HG03095 (cell line): ENCODE results near the gene CAMSAP1.

Experiments
- ATAC-seq: cut with Tn5 transposase; IDR thresholded peaks from one replicate; pipeline ENCODE4 v1.9.1; 2021; ENCODE audit warnings: moderate library complexity; ENCODE audit not compliant: unreplicated experiment

Gene CAMSAP1

DNA sequence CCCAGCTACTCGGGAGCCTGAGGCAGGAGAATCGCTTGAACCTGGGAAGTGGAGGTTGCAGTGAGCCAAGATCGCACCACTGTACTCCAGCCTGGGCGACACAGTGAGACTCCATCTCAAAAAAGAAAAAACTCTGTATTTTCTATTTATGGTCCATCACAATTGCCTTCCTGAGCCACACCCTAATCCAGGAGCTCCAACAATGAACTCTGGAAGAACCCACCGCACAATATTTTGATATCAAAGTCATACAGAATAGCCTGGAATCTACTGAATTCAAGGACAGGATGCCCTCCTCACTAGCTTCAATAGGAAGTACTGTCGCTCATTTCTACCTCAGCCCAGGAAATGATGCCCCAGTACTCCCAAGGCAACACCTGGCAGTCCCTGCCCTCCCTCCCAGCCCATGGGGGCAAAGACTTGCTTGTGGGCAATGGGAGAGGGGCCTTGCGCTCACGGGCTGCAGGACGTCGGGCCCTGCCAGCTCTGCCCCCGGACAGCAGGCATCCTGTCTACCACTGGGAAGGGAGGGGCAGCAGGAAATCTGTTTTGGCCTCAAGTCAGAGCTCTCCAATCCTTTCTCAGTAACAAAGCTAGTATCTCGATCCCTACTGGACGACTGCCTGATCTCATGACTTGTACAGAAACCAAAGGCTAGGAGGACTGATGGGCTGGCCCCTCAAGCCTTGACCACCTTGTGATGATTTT lies 34.1 kb upstream of the CAMSAP1 start:
- no peak for ATAC-seq

- ATAC-seq = no peak
Observed at GRCh38 chr9:135939351-135940265, 32.3 kb upstream of the CAMSAP1 start.

- no peak for ATAC-seq
Observed at GRCh38 chr9:135937521-135938489, 30.5 kb upstream of the CAMSAP1 start.

GRCh38 chr9:135933114-135933513 lies 25.8 kb upstream of the CAMSAP1 start:
- ATAC-seq = no peak

DNA sequence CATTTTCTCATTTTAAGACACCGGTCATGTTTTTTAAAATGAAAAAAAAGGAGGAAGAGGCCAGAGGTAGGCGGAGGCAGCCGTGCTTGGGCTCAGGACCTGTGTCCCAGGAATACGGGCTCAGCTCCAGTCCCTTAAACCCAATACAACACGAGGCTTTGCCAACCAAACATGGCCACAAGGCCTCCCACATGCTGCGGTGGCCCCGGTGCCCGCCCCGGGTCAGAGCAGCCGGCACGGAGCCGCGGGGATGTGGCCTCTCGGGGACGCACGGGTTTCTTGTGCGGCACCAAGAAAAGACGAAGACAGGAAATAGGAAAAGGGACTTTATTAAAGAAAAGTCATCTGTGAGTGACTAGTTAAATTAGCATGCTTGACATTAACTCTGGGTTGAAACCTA lies 25.3 kb upstream of the CAMSAP1 start:
- no peak for ATAC-seq

GRCh38 chr9:135931349-135931820 lies 24.0 kb upstream of the CAMSAP1 start:
- ATAC-seq = no peak

GRCh38 chr9:135930446-135931345 lies 23.4 kb upstream of the CAMSAP1 start:
- no peak for ATAC-seq

GRCh38 chr9:135929656-135930445 lies 22.5 kb upstream of the CAMSAP1 start:
- no peak for ATAC-seq

- ATAC-seq = no peak
Observed at GRCh38 chr9:135928731-135929655, 21.6 kb upstream of the CAMSAP1 start.

- no peak for ATAC-seq
Observed at GRCh38 chr9:135928074-135928730, 20.9 kb upstream of the CAMSAP1 start.

GRCh38 chr9:135927195-135928013 lies 20.1 kb upstream of the CAMSAP1 start:
- no peak for ATAC-seq

- ATAC-seq = no peak
Observed at GRCh38 chr9:135926402-135927194, 19.3 kb upstream of the CAMSAP1 start.

DNA sequence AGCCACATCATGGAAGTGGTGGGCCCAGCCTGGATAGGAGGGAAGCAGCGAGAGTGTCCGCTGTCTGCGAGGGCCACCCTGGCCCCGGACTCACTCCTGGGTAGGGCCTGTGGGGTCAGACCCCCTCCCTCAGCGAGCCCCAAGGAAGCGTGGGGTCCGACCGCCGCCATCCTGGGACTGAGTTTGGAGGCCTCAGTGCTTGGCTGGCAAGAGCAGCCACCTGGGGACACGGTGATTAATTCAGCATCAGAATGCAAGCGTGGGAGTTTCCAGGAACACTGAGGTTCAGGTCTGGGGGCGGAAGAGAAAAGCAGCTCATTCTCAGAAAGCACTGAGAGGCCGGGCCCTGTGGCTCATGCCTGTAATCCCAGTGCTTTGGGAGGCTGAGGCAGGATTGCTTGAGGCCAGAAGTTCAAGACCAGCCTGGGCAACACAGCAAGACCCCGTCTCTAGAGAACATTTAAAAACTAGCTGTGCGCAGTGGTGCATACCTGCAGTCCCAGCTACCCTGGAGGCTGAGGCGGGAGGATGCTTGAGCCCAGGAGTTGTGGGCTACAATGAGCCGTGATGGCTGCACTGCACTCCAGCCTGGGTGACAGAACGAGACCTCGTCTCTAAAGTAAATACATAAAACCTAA lies 18.3 kb upstream of the CAMSAP1 start:
- ATAC-seq = no peak

DNA sequence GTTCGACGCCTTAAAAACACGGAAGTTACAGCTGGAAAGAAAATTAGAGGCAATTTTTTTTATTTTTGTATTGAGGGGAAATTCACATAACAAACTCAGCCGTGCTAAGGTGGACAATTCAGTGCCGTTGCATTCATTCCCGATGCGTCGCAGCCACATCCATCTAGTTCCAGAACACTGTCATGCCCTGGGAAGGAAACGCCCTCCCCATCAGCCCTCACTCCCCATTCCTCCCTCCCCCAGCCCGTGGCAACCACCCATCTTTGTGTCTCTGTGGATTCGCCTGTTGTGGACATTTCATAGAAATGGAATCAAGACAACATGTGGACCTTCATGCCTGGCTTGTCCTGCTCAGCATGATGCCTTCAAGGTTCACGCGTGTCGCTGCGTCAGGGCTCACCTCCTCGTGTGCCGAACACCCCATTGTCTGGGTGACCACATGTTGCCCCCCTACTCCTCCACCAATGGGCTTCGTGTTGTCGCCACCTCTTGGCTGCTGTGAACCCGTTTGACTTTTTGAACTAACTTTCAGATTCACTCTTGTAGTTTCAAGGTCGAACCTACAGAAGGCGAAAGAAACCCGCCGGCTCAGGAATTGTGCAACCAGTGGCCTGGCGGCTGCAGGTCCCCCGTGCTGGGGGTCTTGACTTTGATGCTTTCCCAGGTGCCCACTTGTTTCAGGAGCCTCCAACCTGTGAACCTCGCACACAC lies 17.4 kb upstream of the CAMSAP1 start:
- ATAC-seq = no peak

GRCh38 chr9:135923508-135923907 lies 16.2 kb upstream of the CAMSAP1 start:
- ATAC-seq = no peak
